H9 (cell line): ENCODE results near the gene CLMN. TPM values are rescaled to one million over a fixed set of nuclear protein-coding genes. Genes with fewer than 3 reads are reported as not detected.

Source experiments
- DNase-seq: peaks from one replicate; pipeline ENCODE4 v3.0.0-alpha.2; 2017
- H2AFZ ChIP-seq: one replicate; pipeline ENCODE4 v1.6.1; 2013; ENCODE audit warnings: mild to moderate bottlenecking, low read length, control low read depth, moderate library complexity
- H2AK5ac ChIP-seq: 2 replicates; pipeline ENCODE4 v1.6.1; 2013; ENCODE audit warnings: low read length, control low read depth, mixed read lengths; ENCODE audit not compliant: insufficient read length
- H2BK120ac ChIP-seq: one replicate; pipeline ENCODE4 v1.6.1; 2013; ENCODE audit warnings: low read depth, mild to moderate bottlenecking, low read length, control low read depth, inconsistent platforms; ENCODE audit not compliant: poor library complexity, severe bottlenecking
- H2BK12ac ChIP-seq: 2 replicates; pipeline ENCODE4 v1.6.1; 2013; ENCODE audit warnings: low read length, control low read depth, mixed read lengths, low read depth; ENCODE audit not compliant: insufficient read length
- H2BK15ac ChIP-seq: 2 replicates; pipeline ENCODE4 v1.6.1; 2013; ENCODE audit warnings: low read depth, low read length, control low read depth
- H2BK20ac ChIP-seq: one replicate; pipeline ENCODE4 v1.6.1; 2013; ENCODE audit warnings: low read depth, mild to moderate bottlenecking, low read length, control low read depth, inconsistent platforms; ENCODE audit not compliant: poor library complexity, severe bottlenecking
- H2BK5ac ChIP-seq: 2 replicates; pipeline ENCODE4 v1.6.1; 2013; ENCODE audit warnings: low read length, control low read depth, mixed read lengths; ENCODE audit not compliant: insufficient read length
- H3K14ac ChIP-seq: 2 replicates; pipeline ENCODE4 v1.6.1; 2013; ENCODE audit warnings: low read length, control low read depth; ENCODE audit not compliant: insufficient read depth
- H3K18ac ChIP-seq: 2 replicates; pipeline ENCODE4 v1.6.1; 2013; ENCODE audit warnings: low read depth, mild to moderate bottlenecking, mixed read lengths, low read length, control low read depth; ENCODE audit not compliant: insufficient read length
- H3K23ac ChIP-seq: 2 replicates; pipeline ENCODE4 v1.6.1; 2013; ENCODE audit warnings: low read length, control low read depth, mixed read lengths, low read depth; ENCODE audit not compliant: insufficient read length
- H3K23me2 ChIP-seq: 2 replicates; pipeline ENCODE4 v1.6.1; 2013; ENCODE audit warnings: low read depth, mild to moderate bottlenecking, mixed read lengths, low read length, control low read depth; ENCODE audit not compliant: insufficient read length, poor library complexity, severe bottlenecking
- H3K27ac ChIP-seq: 2 replicates; pipeline ENCODE4 v1.5.1; 2013; ENCODE audit warnings: low read length, control low read depth, mixed read lengths, low read depth; ENCODE audit not compliant: insufficient read length
- H3K27me3 ChIP-seq: 2 replicates; pipeline ENCODE4 v1.6.1; 2013; ENCODE audit warnings: low read length, control low read depth, inconsistent platforms; ENCODE audit not compliant: insufficient read depth
- H3K4ac ChIP-seq: 2 replicates; pipeline ENCODE4 v1.6.1; 2013; ENCODE audit warnings: low read depth, mild to moderate bottlenecking, control low read depth, inconsistent platforms, low read length, moderate library complexity
- H3K4me1 ChIP-seq: 2 replicates; pipeline ENCODE4 v1.6.1; 2013; ENCODE audit warnings: low read length, control low read depth, inconsistent platforms; ENCODE audit not compliant: insufficient read depth
- H3K4me2 ChIP-seq: 2 replicates; pipeline ENCODE4 v1.6.1; 2013; ENCODE audit warnings: low read length, control low read depth, mixed read lengths; ENCODE audit not compliant: insufficient read length, insufficient read depth
- H3K56ac ChIP-seq: 2 replicates; pipeline ENCODE4 v1.6.1; 2013; ENCODE audit warnings: low read depth, mild to moderate bottlenecking, mixed read lengths, low read length, control low read depth; ENCODE audit not compliant: insufficient read length
- H3K79me1 ChIP-seq: 2 replicates; pipeline ENCODE4 v1.6.1; 2013; ENCODE audit warnings: low read depth, mild to moderate bottlenecking, moderate library complexity, low read length, control low read depth, inconsistent platforms; ENCODE audit not compliant: insufficient read depth, poor library complexity, severe bottlenecking
- H3K79me2 ChIP-seq: 2 replicates; pipeline ENCODE4 v1.6.1; 2013; ENCODE audit warnings: low read length, control low read depth, inconsistent platforms; ENCODE audit not compliant: insufficient read depth
- H3K9ac ChIP-seq: 2 replicates; pipeline ENCODE4 v1.6.1; 2013; ENCODE audit warnings: low read length, control low read depth, mixed read lengths; ENCODE audit not compliant: insufficient read length; ENCODE audit errors: extremely low read depth
- H3K9me3 ChIP-seq: one replicate; pipeline ENCODE4 v1.6.1; 2013; ENCODE audit warnings: low read depth, low read length, inconsistent platforms; ENCODE audit not compliant: control insufficient read depth
- H3T11ph ChIP-seq: one replicate; pipeline ENCODE4 v1.6.1; 2013; ENCODE audit warnings: mild to moderate bottlenecking, low read length, control low read depth, inconsistent platforms
- H4K20me1 ChIP-seq: one replicate; pipeline ENCODE4 v1.6.1; 2013; ENCODE audit not compliant: control insufficient read depth, insufficient read length, insufficient read depth
- H4K5ac ChIP-seq: 2 replicates; pipeline ENCODE4 v1.6.1; 2013; ENCODE audit warnings: low read depth, mild to moderate bottlenecking, mixed read lengths, low read length, control low read depth; ENCODE audit not compliant: insufficient read length
- H4K8ac ChIP-seq: replicated peaks from 2 replicates; pipeline ENCODE4 v1.6.1; 2013; ENCODE audit warnings: low read length, control low read depth, mixed read lengths, low read depth; ENCODE audit not compliant: insufficient read length
- H4K91ac ChIP-seq: 2 replicates; pipeline ENCODE4 v1.6.1; 2013; ENCODE audit warnings: low read depth, mild to moderate bottlenecking, moderate library complexity, mixed read lengths, low read length, control low read depth; ENCODE audit not compliant: insufficient read length
- H3K27ac Mint-ChIP-seq, 3 experiments: 2 replicates in 2 of 3; 3 replicates in 1 of 3; pipeline ENCODE4 v1.8.0; 2020 to 2021; ENCODE audit warnings: mixed read lengths in 3 of 3, mild to moderate bottlenecking in 1 of 3, moderate library complexity in 1 of 3
- H3K27me3 Mint-ChIP-seq: 2 replicates; pipeline ENCODE4 v1.8.0; 2021; ENCODE audit warnings: low read depth, mild to moderate bottlenecking, moderate library complexity, mixed read lengths
- H3K36me3 Mint-ChIP-seq, 3 experiments: 2 replicates in 2 of 3; 3 replicates in 1 of 3; pipeline ENCODE4 v1.8.0; 2020 to 2021; ENCODE audit warnings: low read depth in 3 of 3, mixed read lengths in 3 of 3; ENCODE audit not compliant: insufficient read depth in 1 of 3
- H3K4me1 Mint-ChIP-seq, 2 experiments: 2 replicates each; pipeline ENCODE4 v1.8.0; 2020; ENCODE audit warnings: mixed read lengths in 2 of 2
- H3K4me3 Mint-ChIP-seq, 2 experiments: 2 replicates in 1 of 2; 3 replicates in 1 of 2; pipeline ENCODE4 v1.8.0; 2020 to 2021; ENCODE audit warnings: mild to moderate bottlenecking in 2 of 2, mixed read lengths in 2 of 2, moderate library complexity in 1 of 2
- H3K9me3 Mint-ChIP-seq, 2 experiments: 2 replicates in 1 of 2; 3 replicates in 1 of 2; pipeline ENCODE4 v1.8.0; 2020; ENCODE audit warnings: mild to moderate bottlenecking in 2 of 2, mixed read lengths in 2 of 2, moderate library complexity in 1 of 2
- WGBS: extraction: QIAGEN DNeasy Blood & Tissue Kit; methylation state at CpG from one replicate; pipeline ENCODE4 v1.1.7; 2013; ENCODE audit warnings: missing lambda C conversion rate, low lambda C conversion rate, mixed read lengths; ENCODE audit not compliant: insufficient read length; ENCODE audit errors: extremely low coverage; 5-methylcytosine and 5-hydroxymethylcytosine counted together
- total RNA-seq: library from RNA; stranded (reverse); gene quantifications from 2 replicates; pipeline ENCODE4 v1.2.1, GENCODE V29; 2021
- TF ChIP-seq, protein P1 (sequence below): fragments of 200-600 bp; sonication (generic); conservative IDR thresholded peaks from 3 replicates; pipeline ENCODE4 v1.8.0; 2021; ENCODE audit warnings: antibody characterized with exemption, mild to moderate bottlenecking

CLMN gene
- total RNA-seq, 1 experiment from 2014 or later = 7.6 TPM

- H4K5ac ChIP-seq = no peak overlapping the region
- no peak overlapping the region for H2AK5ac ChIP-seq
- H4K20me1 ChIP-seq = no peaks in the 10 kb centered on the region
- H3K9me3 ChIP-seq = peaks cover 6% of the 10 kb centered on the region
- Mint-ChIP-seq H3K27ac (peak overlapping the region in 1 of 3 experiments; percentile 29; a peak in 2 of 7 replicates), H3K27me3 (no peaks in the 10 kb centered on the region), H3K4me3 (no peak overlapping the region), H3K36me3 (peaks cover 10 to 34% (median 10%) of the 10 kb centered on the region in 3 experiments; a peak in 6 of 7 replicates), H3K4me1 (peaks cover 26 to 36% of the 10 kb centered on the region in 2 experiments), H3K9me3 (peaks cover 17 to 21% of the 10 kb centered on the region in 2 experiments)
- no peak overlapping the region for H3K27ac ChIP-seq
- WGBS = no CpG with 5 or more reads among the region's 2 CpGs
- no peak overlapping the region for H3K23ac ChIP-seq
- H2BK15ac ChIP-seq = no peak overlapping the region
- no peak overlapping the region for H3T11ph ChIP-seq
- H2BK5ac ChIP-seq = no peak overlapping the region
- no peaks in the 10 kb centered on the region; the same call in 1 of the 2 replicates for H3K4me1 ChIP-seq
- H2BK20ac ChIP-seq = no peak overlapping the region
- TF ChIP-seq, protein P1, sequence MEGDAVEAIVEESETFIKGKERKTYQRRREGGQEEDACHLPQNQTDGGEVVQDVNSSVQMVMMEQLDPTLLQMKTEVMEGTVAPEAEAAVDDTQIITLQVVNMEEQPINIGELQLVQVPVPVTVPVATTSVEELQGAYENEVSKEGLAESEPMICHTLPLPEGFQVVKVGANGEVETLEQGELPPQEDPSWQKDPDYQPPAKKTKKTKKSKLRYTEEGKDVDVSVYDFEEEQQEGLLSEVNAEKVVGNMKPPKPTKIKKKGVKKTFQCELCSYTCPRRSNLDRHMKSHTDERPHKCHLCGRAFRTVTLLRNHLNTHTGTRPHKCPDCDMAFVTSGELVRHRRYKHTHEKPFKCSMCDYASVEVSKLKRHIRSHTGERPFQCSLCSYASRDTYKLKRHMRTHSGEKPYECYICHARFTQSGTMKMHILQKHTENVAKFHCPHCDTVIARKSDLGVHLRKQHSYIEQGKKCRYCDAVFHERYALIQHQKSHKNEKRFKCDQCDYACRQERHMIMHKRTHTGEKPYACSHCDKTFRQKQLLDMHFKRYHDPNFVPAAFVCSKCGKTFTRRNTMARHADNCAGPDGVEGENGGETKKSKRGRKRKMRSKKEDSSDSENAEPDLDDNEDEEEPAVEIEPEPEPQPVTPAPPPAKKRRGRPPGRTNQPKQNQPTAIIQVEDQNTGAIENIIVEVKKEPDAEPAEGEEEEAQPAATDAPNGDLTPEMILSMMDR = no peak
- no peak overlapping the region for H3K14ac ChIP-seq
- DNase-seq = no peak
- H4K91ac ChIP-seq = no peak overlapping the region
- H4K8ac ChIP-seq = no peak overlapping the region
- H3K9ac ChIP-seq = no peak overlapping the region
- H3K4me2 ChIP-seq = no peak overlapping the region
- no peak overlapping the region for H3K18ac ChIP-seq
- peaks cover 5% of the 10 kb centered on the region for H3K23me2 ChIP-seq
- no peaks in the 10 kb centered on the region for H3K79me1 ChIP-seq
- no peaks in the 10 kb centered on the region; the same call in 1 of the 2 replicates for H3K27me3 ChIP-seq
- H3K4ac ChIP-seq = no peak overlapping the region
- no peaks in the 10 kb centered on the region for H3K79me2 ChIP-seq
- H2BK12ac ChIP-seq = no peak overlapping the region
- H2AFZ ChIP-seq = no peak overlapping the region
- no peak overlapping the region for H3K56ac ChIP-seq
- no peak overlapping the region for H2BK120ac ChIP-seq
These were observed 157.1 kb downstream of the CLMN start for GRCh38 chr14:95162641-95163040.
